HepG2 (cell line): Measurements from ENCODE around the gene TNP2. TPM values are rescaled to one million over a fixed set of nuclear protein-coding genes. Genes with fewer than 3 reads are reported as not detected.
A peak's percentile ranks its signal among the peaks of the same experiment; 100 is the strongest.

ENCODE experiments used
- CHCHD3 ChIP-seq: sonication (generic); formaldehyde crosslinking; IDR thresholded peaks from 2 replicates; pipeline ENCODE4 v1.8.0; 2022; ENCODE audit warnings: mild to moderate bottlenecking, missing genetic modification reagents, moderate library complexity
- CREM ChIP-seq, 2 experiments: sonication (generic) in 1 of 2; formaldehyde crosslinking in 1 of 2; IDR thresholded peaks; 2 replicates each; pipeline versions ENCODE4 v1.4.0 to v1.6.1; 2016 to 2020; ENCODE audit warnings: antibody characterized with exemption in 1 of 2, mild to moderate bottlenecking in 1 of 2, missing genetic modification reagents in 1 of 2
- GATAD1 ChIP-seq: IDR thresholded peaks from 2 replicates; pipeline ENCODE4 v1.6.1; 2016; ENCODE audit warnings: missing genetic modification reagents, missing compliant biosample characterization
- HNF4G ChIP-seq, 2 experiments: sonication (generic) in 1 of 2; formaldehyde crosslinking in 1 of 2; IDR thresholded peaks; 2 replicates each; pipeline versions ENCODE4 v1.4.0 to v1.6.1; 2011 to 2020; ENCODE audit warnings: borderline replicate concordance in 2 of 2, low read depth in 2 of 2, mild to moderate bottlenecking in 2 of 2, low read length in 1 of 2, missing genetic modification reagents in 1 of 2, moderate library complexity in 1 of 2
- IRF1 ChIP-seq: sonication (generic); formaldehyde crosslinking; IDR thresholded peaks from 2 replicates; pipeline ENCODE4 v1.4.0; 2020; ENCODE audit warnings: low read depth, mild to moderate bottlenecking, missing genetic modification reagents
- MATR3 ChIP-seq: sonication (generic); formaldehyde crosslinking; IDR thresholded peaks from 2 replicates; pipeline ENCODE4 v1.4.0; 2020; ENCODE audit warnings: missing genetic modification reagents
- NCOR1 ChIP-seq: fragments of 200-600 bp; sonication (generic); IDR thresholded peaks from 2 replicates; pipeline ENCODE4 v1.7.0; 2017; ENCODE audit warnings: antibody characterized with exemption, low read length, borderline replicate concordance
- NFE2L2 ChIP-seq: fragments of 150-350 bp; IDR thresholded peaks from 2 replicates; pipeline ENCODE4 v1.6.1; 2014; ENCODE audit warnings: low read length
- NRL ChIP-seq: sonication (generic); formaldehyde crosslinking; IDR thresholded peaks from 2 replicates; pipeline ENCODE4 v1.5.0; 2020; ENCODE audit warnings: missing genetic modification reagents, mild to moderate bottlenecking, moderate library complexity, borderline replicate concordance
- RFX1 ChIP-seq: fragments of 450-650 bp; IDR thresholded peaks from 2 replicates; pipeline ENCODE4 v1.6.1; 2017
- SMYD3 ChIP-seq: sonication (generic); formaldehyde crosslinking; IDR thresholded peaks from 2 replicates; pipeline ENCODE4 v1.8.1; 2023; ENCODE audit warnings: mild to moderate bottlenecking, missing genetic modification reagents
- TBP ChIP-seq: sonication (generic); formaldehyde crosslinking; IDR thresholded peaks from 2 replicates; pipeline ENCODE4 v1.5.0; 2020; ENCODE audit warnings: missing genetic modification reagents
- ZKSCAN5 ChIP-seq: sonication (generic); formaldehyde crosslinking; IDR thresholded peaks from 2 replicates; pipeline ENCODE4 v1.5.1; 2020; ENCODE audit warnings: mild to moderate bottlenecking, missing genetic modification reagents
- ZNF124 ChIP-seq: sonication (generic); formaldehyde crosslinking; IDR thresholded peaks from 2 replicates; pipeline ENCODE4 v1.4.0; 2020; ENCODE audit warnings: missing genetic modification reagents
- ZNF251 ChIP-seq: sonication (generic); formaldehyde crosslinking; IDR thresholded peaks from 2 replicates; pipeline ENCODE4 v1.9.0; 2021; ENCODE audit warnings: mild to moderate bottlenecking, missing genetic modification reagents
- ZNF263 ChIP-seq: sonication (generic); formaldehyde crosslinking; IDR thresholded peaks from 2 replicates; pipeline ENCODE4 v1.4.0; 2020; ENCODE audit warnings: missing genetic modification reagents
- ZNF572 ChIP-seq: sonication (generic); formaldehyde crosslinking; IDR thresholded peaks from 2 replicates; pipeline ENCODE4 v1.5.1; 2020; ENCODE audit warnings: mild to moderate bottlenecking, missing genetic modification reagents
- ZNF605 ChIP-seq: sonication (generic); formaldehyde crosslinking; IDR thresholded peaks from 2 replicates; pipeline ENCODE4 v1.8.0; 2022; ENCODE audit warnings: mild to moderate bottlenecking, missing genetic modification reagents
- ZSCAN20 ChIP-seq: sonication (generic); formaldehyde crosslinking; IDR thresholded peaks from 2 replicates; pipeline ENCODE4 v1.4.0; 2020; ENCODE audit warnings: missing genetic modification reagents, mild to moderate bottlenecking, borderline replicate concordance
- ZSCAN25 ChIP-seq: sonication (generic); formaldehyde crosslinking; IDR thresholded peaks from 2 replicates; pipeline ENCODE4 v1.8.0; 2022; ENCODE audit warnings: mild to moderate bottlenecking, missing genetic modification reagents
- polyA plus RNA-seq, 8 experiments: library from polyadenylated mRNA; depleted of rRNA in 3 of 8; stranded (reverse) in 7 of 8; unstranded in 1 of 8; fragments of >200 nt; fragmentation: Illumina TruSeq in 4 of 8; extraction: Trizol in 4 of 8; gene quantifications; 2 replicates each; pipeline versions ENCODE4 v1.2.1 to v1.2.3, GENCODE V29; 2011 to 2016; ENCODE audit warnings: low read depth in 4 of 8, missing spikeins in 1 of 8, mixed read lengths in 1 of 8; ENCODE audit not compliant: insufficient read depth in 1 of 8
- total RNA-seq, 5 experiments: library from RNA; depleted of rRNA; stranded (reverse); fragments of >200 nt; fragmentation: Illumina TruSeq; extraction: Trizol; gene quantifications; 2 replicates each; pipeline ENCODE4 v1.2.3, GENCODE V29; 2016; ENCODE audit warnings: low read depth in 1 of 5
- TF ChIP-seq, protein P1 (sequence below): sonication (generic); formaldehyde crosslinking; IDR thresholded peaks from 2 replicates; pipeline ENCODE4 v1.5.0; 2020; ENCODE audit warnings: mild to moderate bottlenecking, missing genetic modification reagents
- TF ChIP-seq, protein P2 (sequence below): sonication (generic); formaldehyde crosslinking; IDR thresholded peaks from 2 replicates; pipeline ENCODE4 v1.5.0; 2020; ENCODE audit warnings: missing genetic modification reagents, mild to moderate bottlenecking, borderline replicate concordance
- TF ChIP-seq, protein P3 (sequence below): sonication (generic); formaldehyde crosslinking; IDR thresholded peaks from 2 replicates; pipeline ENCODE4 v1.5.0; 2020; ENCODE audit warnings: mild to moderate bottlenecking, missing genetic modification reagents, borderline replicate concordance

The TNP2 gene
- total and polyA plus RNA-seq, 2 of the 13 experiments (the other 11 are each of a cell fraction or from before 2014, with no cell fraction given): not detected

DNA sequence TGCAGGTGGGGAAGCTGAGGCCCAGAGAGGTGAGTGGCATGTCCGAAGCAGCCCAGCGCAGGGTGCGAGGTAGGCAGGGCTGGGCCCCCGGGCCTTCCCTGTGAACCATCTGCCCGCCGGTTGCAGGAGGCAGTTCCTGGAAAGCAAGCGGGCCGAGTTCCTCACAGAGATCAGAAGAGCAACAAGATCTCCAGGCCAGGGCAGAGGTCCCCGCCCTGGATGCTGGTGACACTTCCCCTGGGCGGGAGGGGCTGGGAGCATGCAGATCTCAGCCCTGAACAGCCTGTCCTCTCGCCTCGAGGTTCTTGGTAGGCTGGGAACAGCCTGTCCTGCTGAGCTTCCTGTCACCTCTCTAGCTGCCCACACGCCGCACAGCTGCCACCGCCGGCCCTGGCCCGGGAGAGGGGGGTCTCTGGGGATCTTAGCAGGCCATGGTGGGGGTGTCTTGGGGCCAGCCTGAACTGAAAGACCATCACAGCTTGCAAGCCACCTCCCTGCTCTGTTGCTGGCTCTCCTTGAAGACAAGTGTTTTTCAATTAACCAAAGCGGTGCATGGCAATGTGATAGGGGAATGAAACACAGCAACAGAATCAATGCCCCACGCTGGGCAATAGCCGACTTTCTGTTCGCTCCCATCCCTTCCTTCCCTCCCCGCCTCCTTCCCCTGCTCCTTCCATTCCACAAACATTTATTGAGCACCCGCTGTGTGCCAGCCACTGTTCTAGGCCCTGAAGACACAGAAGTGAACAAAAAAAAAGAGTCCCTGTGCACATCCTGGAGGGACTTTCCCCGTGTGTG, 44.8 kb downstream of the TNP2 start (continued):
- TF ChIP-seq, protein P1, sequence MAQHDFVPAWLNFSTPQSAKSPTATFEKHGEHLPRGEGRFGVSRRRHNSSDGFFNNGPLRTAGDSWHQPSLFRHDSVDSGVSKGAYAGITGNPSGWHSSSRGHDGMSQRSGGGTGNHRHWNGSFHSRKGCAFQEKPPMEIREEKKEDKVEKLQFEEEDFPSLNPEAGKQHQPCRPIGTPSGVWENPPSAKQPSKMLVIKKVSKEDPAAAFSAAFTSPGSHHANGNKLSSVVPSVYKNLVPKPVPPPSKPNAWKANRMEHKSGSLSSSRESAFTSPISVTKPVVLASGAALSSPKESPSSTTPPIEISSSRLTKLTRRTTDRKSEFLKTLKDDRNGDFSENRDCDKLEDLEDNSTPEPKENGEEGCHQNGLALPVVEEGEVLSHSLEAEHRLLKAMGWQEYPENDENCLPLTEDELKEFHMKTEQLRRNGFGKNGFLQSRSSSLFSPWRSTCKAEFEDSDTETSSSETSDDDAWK: no peak
- TF ChIP-seq, protein P2, sequence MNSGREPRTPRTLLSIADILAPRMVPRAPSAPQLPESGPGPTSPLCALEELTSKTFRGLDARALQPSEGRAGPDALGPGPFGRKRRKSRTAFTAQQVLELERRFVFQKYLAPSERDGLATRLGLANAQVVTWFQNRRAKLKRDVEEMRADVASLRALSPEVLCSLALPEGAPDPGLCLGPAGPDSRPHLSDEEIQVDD (CRISPR knock-in tag): peak; percentile 79; the same call in 1 of the 2 replicates
- no peak for TF ChIP-seq RFX1
- no peak for TF ChIP-seq CHCHD3 (CRISPR knock-in tag)
- TF ChIP-seq ZNF124 (CRISPR knock-in tag): no peak
- peak; percentile 46; the same call in 1 of the 2 replicates for TF ChIP-seq ZNF263 (CRISPR knock-in tag)
- TF ChIP-seq MATR3 (CRISPR knock-in tag): no peak
- no peak for TF ChIP-seq NCOR1
- TF ChIP-seq ZNF605: peak; percentile 63
- no peak for TF ChIP-seq NFE2L2
- no peak for TF ChIP-seq ZSCAN25 (CRISPR knock-in tag)
- TF ChIP-seq CREM (IDR thresholded peaks at IDR 0.05): no peak
- TF ChIP-seq CREM (CRISPR knock-in tag; IDR thresholded peaks at IDR 0.05): no peak
- TF ChIP-seq ZKSCAN5 (CRISPR knock-in tag): no peak
- no peak for TF ChIP-seq SMYD3 (CRISPR knock-in tag)
- 0 out of 2 replicates have a peak, but pooled peaks have one; percentile 45 for TF ChIP-seq ZNF572 (CRISPR knock-in tag)
- TF ChIP-seq NRL: 0 out of 2 replicates have a peak, but pooled peaks have one; percentile 37
- no peak for TF ChIP-seq IRF1 (CRISPR knock-in tag)
- TF ChIP-seq, protein P3, sequence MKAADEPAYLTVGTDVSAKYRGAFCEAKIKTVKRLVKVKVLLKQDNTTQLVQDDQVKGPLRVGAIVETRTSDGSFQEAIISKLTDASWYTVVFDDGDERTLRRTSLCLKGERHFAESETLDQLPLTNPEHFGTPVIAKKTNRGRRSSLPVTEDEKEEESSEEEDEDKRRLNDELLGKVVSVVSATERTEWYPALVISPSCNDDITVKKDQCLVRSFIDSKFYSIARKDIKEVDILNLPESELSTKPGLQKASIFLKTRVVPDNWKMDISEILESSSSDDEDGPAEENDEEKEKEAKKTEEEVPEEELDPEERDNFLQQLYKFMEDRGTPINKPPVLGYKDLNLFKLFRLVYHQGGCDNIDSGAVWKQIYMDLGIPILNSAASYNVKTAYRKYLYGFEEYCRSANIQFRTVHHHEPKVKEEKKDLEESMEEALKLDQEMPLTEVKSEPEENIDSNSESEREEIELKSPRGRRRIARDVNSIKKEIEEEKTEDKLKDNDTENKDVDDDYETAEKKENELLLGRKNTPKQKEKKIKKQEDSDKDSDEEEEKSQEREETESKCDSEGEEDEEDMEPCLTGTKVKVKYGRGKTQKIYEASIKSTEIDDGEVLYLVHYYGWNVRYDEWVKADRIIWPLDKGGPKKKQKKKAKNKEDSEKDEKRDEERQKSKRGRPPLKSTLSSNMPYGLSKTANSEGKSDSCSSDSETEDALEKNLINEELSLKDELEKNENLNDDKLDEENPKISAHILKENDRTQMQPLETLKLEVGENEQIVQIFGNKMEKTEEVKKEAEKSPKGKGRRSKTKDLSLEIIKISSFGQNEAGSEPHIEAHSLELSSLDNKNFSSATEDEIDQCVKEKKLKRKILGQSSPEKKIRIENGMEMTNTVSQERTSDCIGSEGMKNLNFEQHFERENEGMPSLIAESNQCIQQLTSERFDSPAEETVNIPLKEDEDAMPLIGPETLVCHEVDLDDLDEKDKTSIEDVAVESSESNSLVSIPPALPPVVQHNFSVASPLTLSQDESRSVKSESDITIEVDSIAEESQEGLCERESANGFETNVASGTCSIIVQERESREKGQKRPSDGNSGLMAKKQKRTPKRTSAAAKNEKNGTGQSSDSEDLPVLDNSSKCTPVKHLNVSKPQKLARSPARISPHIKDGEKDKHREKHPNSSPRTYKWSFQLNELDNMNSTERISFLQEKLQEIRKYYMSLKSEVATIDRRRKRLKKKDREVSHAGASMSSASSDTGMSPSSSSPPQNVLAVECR: peak; percentile 36; the same call in 1 of the 2 replicates
- TF ChIP-seq GATAD1 (CRISPR knock-in tag): 0 out of 2 replicates have a peak, but pooled peaks have one; percentile 39
- 0 out of 2 replicates have a peak, but pooled peaks have one; percentile 69 for TF ChIP-seq TBP (CRISPR knock-in tag)
- TF ChIP-seq ZNF251: no peak
- no peak for TF ChIP-seq HNF4G (IDR thresholded peaks at IDR 0.05; ENCODE audit: borderline replicate concordance, low read depth, low read length)
- TF ChIP-seq HNF4G (CRISPR knock-in tag; IDR thresholded peaks at IDR 0.05; ENCODE audit: borderline replicate concordance, low read depth): no peak
- TF ChIP-seq ZSCAN20 (CRISPR knock-in tag): 0 out of 2 replicates have a peak, but pooled peaks have one; percentile 72
